Upper lobe of right lung (tissue), 1 donor: ENCODE results near the gene CLEC16A. TPM values are rescaled to one million over a fixed set of nuclear protein-coding genes. Genes with fewer than 3 reads are reported as not detected.

ENCODE experiments used
- ATAC-seq: fragments of 200-7000 bp; cut with Tn5 transposase; one replicate; pipeline ENCODE4 v1.9.1; 2020; ENCODE audit warnings: mild to moderate bottlenecking, moderate library complexity
- DNase-seq: peaks from one replicate; pipeline ENCODE4 v3.0.0-alpha.2; 2020
- H3K27ac ChIP-seq: fragments of 200-600 bp; one replicate; pipeline ENCODE4 v1.8.0; 2022
- H3K27me3 ChIP-seq: fragments of 200-600 bp; one replicate; pipeline ENCODE4 v1.8.0; 2022; ENCODE audit warnings: mild to moderate bottlenecking
- H3K36me3 ChIP-seq: fragments of 200-600 bp; one replicate; pipeline ENCODE4 v1.8.0; 2022
- H3K4me1 ChIP-seq: fragments of 200-600 bp; one replicate; pipeline ENCODE4 v1.8.0; 2022
- H3K4me3 ChIP-seq: fragments of 200-600 bp; one replicate; pipeline ENCODE4 v1.8.0; 2022; ENCODE audit warnings: mild to moderate bottlenecking
- H3K9me3 ChIP-seq: fragments of 200-600 bp; one replicate; pipeline ENCODE4 v1.8.0; 2022
- intact Hi-C: fragments of 100-400 bp; cut with DNase I; formaldehyde crosslinking; loops from one replicate; pipeline ENCODE4 v1.11.0; 2022
- total RNA-seq: library from RNA; stranded (reverse); fragmentation: NEBNext Ultra II Directional; extraction: Animal tissue kit (Norgen Biotek cat#: 25700); gene quantifications from one replicate; pipeline ENCODE4 v1.2.1, GENCODE V29; 2021
- TF ChIP-seq, protein P1 (sequence below): fragments of 200-600 bp; IDR thresholded peaks from one replicate; pipeline ENCODE4 v1.8.0; 2022; ENCODE audit warnings: antibody characterized with exemption
- donor health status: DM: no; HTN: yes; CAD: no; lungs with severe emphysema.

Gene CLEC16A
- total RNA-seq, 1 donor from 2014 or later = 36.9 TPM

DNA sequence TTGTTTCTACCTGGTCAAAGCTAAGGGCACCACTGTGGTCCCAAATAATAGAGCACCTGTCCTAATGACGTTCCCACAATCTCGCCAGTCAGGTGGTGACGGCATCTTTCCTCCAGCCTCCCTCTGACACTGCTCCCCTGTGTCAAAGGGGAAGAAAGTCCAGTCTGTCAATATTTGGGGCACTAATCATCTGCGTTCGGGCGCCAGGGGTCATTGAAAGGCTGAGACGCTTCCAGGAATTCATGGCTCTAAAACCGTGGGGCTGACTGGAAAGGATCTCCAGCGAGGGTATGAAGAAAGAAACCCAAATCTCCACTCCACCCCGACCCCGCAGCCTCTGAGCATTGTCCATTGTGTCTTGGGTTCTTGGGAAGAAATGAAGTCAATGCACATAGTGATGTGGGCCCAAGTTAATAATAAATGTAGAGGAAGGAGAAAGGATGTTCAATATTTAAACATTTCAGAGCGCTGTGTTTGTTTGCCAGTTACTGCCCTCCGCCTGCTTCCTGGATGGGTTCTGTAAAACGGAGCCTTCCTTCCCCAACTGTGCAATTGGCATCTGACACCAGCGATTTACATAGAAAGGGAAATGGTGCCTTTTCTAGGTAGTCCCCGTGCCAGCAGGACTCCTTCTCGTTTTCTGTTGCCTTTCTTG, 208.4 kb downstream of the CLEC16A start:
- DNase-seq (no peak), ATAC-seq (peak; percentile 65)
- Histone ChIP-seq H3K4me3 (no peak overlapping the region), H3K9me3 (no peaks in the 10 kb centered on the region), H3K27ac (no peak overlapping the region), H3K4me1 (no peaks in the 10 kb centered on the region), H3K36me3 (no peaks in the 10 kb centered on the region), H3K27me3 (no peaks in the 10 kb centered on the region)
- intact Hi-C loops = no loop called here
- TF ChIP-seq, protein P1, sequence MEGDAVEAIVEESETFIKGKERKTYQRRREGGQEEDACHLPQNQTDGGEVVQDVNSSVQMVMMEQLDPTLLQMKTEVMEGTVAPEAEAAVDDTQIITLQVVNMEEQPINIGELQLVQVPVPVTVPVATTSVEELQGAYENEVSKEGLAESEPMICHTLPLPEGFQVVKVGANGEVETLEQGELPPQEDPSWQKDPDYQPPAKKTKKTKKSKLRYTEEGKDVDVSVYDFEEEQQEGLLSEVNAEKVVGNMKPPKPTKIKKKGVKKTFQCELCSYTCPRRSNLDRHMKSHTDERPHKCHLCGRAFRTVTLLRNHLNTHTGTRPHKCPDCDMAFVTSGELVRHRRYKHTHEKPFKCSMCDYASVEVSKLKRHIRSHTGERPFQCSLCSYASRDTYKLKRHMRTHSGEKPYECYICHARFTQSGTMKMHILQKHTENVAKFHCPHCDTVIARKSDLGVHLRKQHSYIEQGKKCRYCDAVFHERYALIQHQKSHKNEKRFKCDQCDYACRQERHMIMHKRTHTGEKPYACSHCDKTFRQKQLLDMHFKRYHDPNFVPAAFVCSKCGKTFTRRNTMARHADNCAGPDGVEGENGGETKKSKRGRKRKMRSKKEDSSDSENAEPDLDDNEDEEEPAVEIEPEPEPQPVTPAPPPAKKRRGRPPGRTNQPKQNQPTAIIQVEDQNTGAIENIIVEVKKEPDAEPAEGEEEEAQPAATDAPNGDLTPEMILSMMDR = no peak

DNA sequence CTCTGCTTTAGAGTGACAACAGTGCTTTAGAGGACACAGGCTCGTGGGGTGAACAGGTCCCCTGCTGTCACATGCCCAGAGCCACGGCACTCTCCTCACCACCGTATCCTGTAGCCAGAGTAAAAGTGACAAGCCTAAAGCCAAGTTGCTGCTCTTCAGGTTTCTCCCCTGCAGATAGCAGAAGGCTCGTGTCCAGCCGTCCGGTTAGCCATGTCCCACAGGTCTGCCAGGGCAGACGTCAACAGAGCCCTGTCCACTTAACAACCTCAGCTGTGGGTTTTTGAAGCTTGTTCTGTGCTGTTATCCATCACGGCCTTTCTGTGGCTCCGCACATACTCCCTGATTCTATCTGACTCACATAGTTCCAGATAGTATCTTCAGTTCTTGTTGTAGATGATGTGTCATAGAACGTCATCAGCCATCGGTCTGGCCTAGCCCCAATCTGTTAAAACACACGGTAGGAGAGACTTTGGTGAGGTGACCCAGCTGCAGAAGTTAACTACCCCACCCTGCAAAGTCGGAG, 211.0 kb downstream of the CLEC16A start:
- DNase-seq (no peak), ATAC-seq (peak; percentile 6)
- H3K4me1 ChIP-seq = no peaks in the 10 kb centered on the region
- H3K27ac ChIP-seq = no peak overlapping the region
- intact Hi-C loops = no loop called here
- H3K4me3 ChIP-seq = no peak overlapping the region
- H3K27me3 ChIP-seq = no peaks in the 10 kb centered on the region
- no peaks in the 10 kb centered on the region for H3K36me3 ChIP-seq
- no peaks in the 10 kb centered on the region for H3K9me3 ChIP-seq
- TF ChIP-seq, protein P1 = no peak

DNA sequence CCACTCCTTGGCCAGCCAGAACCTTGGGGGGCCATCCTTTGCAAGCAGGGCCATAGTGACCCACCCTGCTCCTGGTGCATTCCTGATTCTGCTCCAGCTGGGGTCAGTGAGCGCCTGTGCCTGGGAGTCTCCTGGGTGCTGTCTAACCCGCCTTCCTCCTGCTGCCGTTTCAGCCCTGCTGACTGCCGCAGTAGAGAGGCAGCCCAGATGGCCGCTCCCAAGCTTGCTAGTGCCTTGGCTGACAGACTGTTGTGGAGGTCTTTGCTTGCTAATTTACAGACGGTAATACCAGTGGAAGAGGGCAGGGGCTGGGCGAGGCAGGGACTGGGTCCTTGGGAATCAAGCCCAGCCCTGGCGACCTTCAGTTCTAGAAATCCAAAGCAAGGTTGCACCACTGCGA, 212.0 kb downstream of the CLEC16A start:
- Histone ChIP-seq H3K4me1 (no peaks in the 10 kb centered on the region), H3K27ac (no peak overlapping the region), H3K36me3 (no peaks in the 10 kb centered on the region), H3K9me3 (no peaks in the 10 kb centered on the region), H3K4me3 (no peak overlapping the region), H3K27me3 (no peaks in the 10 kb centered on the region)
- TF ChIP-seq, protein P1 = no peak
- DNase-seq = no peak
- no peak for ATAC-seq
- intact Hi-C loops = no loop called here

DNA sequence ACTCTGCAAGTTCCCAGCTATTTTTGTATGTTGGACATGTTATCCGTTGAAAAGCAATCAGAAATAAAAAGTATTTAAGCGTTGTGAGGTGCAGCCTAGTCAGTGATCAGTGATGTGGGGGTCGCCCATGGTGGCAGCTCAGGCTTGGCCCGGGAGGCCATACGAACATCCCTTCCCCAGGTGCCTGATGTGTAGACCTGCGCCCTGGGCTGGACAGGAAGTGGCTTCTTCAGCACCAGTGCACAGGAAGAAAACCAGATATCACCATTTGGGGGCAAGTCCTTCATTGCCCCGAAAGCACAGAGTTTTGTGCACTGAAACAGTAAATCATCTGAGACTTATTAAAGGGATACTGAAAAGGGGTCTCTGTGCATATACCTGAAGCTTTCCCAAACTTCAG, 212.8 kb downstream of the CLEC16A start:
- ATAC-seq = no peak
- no peaks in the 10 kb centered on the region for H3K4me1 ChIP-seq
- no peaks in the 10 kb centered on the region for H3K36me3 ChIP-seq
- H3K27me3 ChIP-seq = no peaks in the 10 kb centered on the region
- DNase-seq = no peak
- H3K27ac ChIP-seq = no peak overlapping the region
- H3K9me3 ChIP-seq = no peaks in the 10 kb centered on the region
- intact Hi-C loops = no loop called here
- TF ChIP-seq, protein P1 = no peak
- no peak overlapping the region for H3K4me3 ChIP-seq

DNA sequence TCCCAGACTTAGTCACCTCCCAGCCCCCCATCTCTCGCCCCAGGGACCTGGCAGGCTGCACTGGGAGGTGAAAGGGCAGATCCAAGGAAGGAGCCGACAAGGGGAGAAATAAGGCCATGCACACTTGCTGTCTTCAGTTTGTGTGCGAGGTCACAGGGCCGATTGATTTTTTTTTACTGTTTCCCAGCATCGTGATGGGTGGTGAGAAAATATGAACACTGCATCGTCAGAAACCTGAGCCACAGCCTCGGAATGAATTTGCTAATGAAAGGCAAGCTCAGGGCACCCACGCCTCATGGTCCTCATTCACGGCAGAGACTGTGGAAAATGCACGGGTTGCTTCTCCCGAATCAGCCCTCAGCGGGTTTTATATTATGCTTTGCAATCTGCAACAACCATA, 213.7 kb downstream of the CLEC16A start:
- Histone ChIP-seq H3K9me3 (no peaks in the 10 kb centered on the region), H3K4me1 (no peaks in the 10 kb centered on the region), H3K4me3 (no peak overlapping the region), H3K27me3 (no peaks in the 10 kb centered on the region), H3K36me3 (no peaks in the 10 kb centered on the region), H3K27ac (no peak overlapping the region)
- ATAC-seq (no peak), DNase-seq (no peak)
- TF ChIP-seq, protein P1 = no peak
- intact Hi-C loops = no loop called here
